HL-60/S4 (cell line): Measurements from ENCODE around the gene FSCN2.

Experiments used
- in situ Hi-C: fragments of 300-500 bp; cut with MboI; formaldehyde crosslinking; loops from 2 replicates; pipeline ENCODE4 v1.14.3; 2022; ENCODE audit warnings: low sequenced_read_pairs

Gene FSCN2

GRCh38 chr17:81489012-81489997, 38.9 kb upstream of the FSCN2 start:
- in situ Hi-C loops = loop anchor here (10.0 kb wide), 1 partner anchor 235 kb away; no protein-coding TSS in a partner anchor

- in situ Hi-C loops = loop anchor here (10.0 kb wide), 1 partner anchor 235 kb away; no protein-coding TSS in a partner anchor
Observed at GRCh38 chr17:81489998-81490992, 37.9 kb upstream of the FSCN2 start.

- in situ Hi-C loops = no loop called here
Observed at GRCh38 chr17:81491181-81491581, 37.0 kb upstream of the FSCN2 start.

- in situ Hi-C loops = no loop called here
Observed at GRCh38 chr17:81491761-81492160, 36.4 kb upstream of the FSCN2 start.

GRCh38 chr17:81492202-81492601, 36.0 kb upstream of the FSCN2 start:
- in situ Hi-C loops = no loop called here

- in situ Hi-C loops = no loop called here
Observed at GRCh38 chr17:81492706-81493105, 35.5 kb upstream of the FSCN2 start.

GRCh38 chr17:81493198-81494038, 34.8 kb upstream of the FSCN2 start:
- in situ Hi-C loops = no loop called here

GRCh38 chr17:81494626-81495377, 33.4 kb upstream of the FSCN2 start:
- in situ Hi-C loops = no loop called here

GRCh38 chr17:81498953-81499600, 29.1 kb upstream of the FSCN2 start:
- in situ Hi-C loops = no loop called here

GRCh38 chr17:81499601-81499970, 28.6 kb upstream of the FSCN2 start:
- in situ Hi-C loops = no loop called here

GRCh38 chr17:81500047-81500446, 28.1 kb upstream of the FSCN2 start:
- in situ Hi-C loops = no loop called here

GRCh38 chr17:81502471-81503017, 25.6 kb upstream of the FSCN2 start:
- in situ Hi-C loops = no loop called here

- in situ Hi-C loops = no loop called here
Observed at GRCh38 chr17:81503619-81504018, 24.6 kb upstream of the FSCN2 start.

- in situ Hi-C loops = no loop called here
Observed at GRCh38 chr17:81508639-81509206, 19.5 kb upstream of the FSCN2 start.

GRCh38 chr17:81509207-81509971, 18.8 kb upstream of the FSCN2 start:
- in situ Hi-C loops = no loop called here

GRCh38 chr17:81509972-81510784, 18.0 kb upstream of the FSCN2 start:
- in situ Hi-C loops = no loop called here
